AG20443 (cell line): Measurements from ENCODE around the gene SDK1.
"Not testable (repeated sequence)": the region's sequence is repeated elsewhere in the genome, so short reads cannot be mapped to it uniquely, and the experiment has no call there.

ENCODE experiments used
- DNase-seq: peaks from one replicate; pipeline ENCODE4 v3.0.0; 2012; ENCODE audit warnings: low spot score, mixed read lengths

Gene SDK1

DNA sequence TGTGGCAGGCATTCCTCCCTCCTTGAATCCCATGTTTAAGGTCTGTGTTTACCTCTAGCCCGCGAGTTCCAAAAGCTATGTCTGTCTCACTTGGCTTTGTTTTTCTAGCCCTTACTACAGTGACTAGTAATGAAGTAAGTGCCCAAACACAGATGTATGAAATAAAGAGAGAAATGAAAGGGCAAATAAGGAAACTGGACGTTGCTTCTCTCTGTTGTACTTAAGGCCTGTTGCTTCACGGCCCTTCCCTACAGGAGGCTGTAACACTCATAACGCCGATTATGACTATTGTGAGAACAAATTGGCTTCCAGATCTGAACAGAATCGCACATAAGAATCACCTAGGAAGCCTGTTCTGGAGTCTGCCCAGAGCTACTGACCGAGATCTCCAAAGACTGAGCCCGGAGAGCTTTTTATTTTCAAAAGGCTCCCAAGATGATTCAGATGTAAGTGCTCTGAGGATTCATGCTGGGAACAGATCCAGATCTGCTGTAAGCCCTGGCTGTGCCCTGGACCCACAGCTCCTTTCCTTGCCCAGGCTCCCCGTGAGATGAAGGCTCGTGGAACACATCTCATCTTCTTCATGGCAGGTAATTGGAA is 432.6 kb downstream of the SDK1 start:
- no peak for DNase-seq

DNA sequence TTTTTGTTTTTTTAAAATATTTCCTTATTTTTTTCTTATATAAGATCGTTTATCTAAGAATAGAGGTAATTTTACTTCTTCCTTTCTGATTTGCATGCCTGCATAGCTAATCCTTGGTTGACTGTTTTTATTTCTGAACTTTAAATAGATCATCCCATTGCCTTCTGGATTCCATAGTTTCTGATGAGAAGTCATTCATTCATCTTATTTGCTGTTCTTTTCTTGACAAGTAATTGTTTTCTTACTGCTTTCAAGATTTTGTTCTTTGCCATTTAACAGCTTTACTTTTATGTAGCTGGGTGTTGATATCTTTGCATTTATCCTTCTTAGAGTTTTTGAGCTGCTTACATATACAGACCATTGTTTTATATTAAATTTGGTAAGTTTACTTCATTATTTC is 437.9 kb downstream of the SDK1 start:
- DNase-seq: no peak

DNA sequence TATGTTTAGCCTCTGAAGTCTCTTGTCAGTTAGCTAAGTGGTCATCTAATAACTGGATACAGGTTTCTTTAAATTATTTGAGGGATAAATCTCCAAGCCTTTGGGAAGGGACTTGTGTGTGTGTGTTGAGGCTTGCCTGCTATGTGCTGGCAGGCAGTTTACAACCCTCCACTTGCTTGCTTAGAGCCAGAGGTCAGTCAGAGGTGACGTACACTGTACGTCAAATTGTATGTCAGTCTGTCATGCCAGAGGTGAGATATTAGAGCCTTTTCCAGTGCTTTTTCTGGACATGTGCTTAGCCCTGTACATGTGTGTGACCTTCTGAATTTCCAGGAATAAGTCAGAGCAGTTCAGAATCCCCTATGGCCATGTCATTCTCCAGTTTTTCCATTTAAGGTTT is 438.9 kb downstream of the SDK1 start:
- DNase-seq: no peak

DNA sequence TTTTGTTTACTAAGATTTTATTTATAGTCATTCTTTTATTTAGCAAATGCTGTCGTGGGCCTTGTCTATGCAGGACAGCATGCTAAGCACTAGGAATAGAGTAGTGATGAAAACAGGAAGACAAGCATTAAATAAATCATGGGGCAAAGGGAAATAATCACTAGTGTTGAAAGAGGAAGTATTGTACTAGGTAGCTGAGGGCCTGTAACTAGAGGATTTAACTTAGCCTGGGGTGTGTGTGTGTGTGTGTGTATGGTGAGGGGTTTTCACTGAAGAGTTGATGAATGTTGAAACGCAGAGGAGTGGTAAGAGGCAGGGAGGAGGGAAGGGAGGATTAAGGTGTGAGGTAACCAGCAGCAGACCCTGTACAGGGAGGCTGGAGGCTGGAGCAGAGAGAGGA is 446.4 kb downstream of the SDK1 start:
- DNase-seq: no peak

DNA sequence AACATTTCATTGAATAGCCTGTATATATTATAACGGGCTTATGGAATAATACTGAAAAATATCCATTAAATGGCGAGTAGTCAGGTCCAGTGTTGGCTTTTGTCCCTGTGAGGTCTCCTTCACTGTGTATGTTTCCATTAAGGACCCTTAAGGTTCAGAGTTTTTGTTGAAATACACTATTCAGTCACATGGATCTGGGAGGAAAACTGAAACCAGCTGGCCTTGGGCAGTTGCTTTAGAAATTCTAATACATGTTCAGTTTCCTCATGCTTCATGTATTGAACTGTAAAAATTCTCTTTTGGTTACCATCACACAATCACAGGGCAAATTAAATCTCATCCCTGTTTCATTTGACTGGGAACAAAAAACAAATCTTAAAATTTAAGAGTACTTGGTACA is 447.3 kb downstream of the SDK1 start:
- no peak for DNase-seq

DNA sequence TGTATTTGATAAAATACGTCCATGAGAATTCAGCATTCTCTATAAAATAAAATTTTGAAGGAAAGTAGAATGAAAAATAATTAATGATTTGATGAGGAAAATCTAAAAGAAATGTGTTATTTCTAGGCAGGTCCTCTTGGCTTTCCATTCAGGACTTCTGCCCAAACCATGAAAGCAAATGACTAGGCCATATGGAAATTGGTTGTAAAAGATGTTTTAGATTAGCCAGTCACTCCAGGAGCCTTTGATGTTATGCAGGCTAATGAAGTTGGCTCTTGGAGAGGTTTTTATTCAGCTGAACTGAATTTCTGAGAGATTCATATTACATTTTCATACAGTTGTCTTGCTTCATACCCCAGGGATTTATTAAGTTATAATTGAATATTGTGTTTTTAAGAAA is 452.8 kb downstream of the SDK1 start:
- no peak for DNase-seq

DNA sequence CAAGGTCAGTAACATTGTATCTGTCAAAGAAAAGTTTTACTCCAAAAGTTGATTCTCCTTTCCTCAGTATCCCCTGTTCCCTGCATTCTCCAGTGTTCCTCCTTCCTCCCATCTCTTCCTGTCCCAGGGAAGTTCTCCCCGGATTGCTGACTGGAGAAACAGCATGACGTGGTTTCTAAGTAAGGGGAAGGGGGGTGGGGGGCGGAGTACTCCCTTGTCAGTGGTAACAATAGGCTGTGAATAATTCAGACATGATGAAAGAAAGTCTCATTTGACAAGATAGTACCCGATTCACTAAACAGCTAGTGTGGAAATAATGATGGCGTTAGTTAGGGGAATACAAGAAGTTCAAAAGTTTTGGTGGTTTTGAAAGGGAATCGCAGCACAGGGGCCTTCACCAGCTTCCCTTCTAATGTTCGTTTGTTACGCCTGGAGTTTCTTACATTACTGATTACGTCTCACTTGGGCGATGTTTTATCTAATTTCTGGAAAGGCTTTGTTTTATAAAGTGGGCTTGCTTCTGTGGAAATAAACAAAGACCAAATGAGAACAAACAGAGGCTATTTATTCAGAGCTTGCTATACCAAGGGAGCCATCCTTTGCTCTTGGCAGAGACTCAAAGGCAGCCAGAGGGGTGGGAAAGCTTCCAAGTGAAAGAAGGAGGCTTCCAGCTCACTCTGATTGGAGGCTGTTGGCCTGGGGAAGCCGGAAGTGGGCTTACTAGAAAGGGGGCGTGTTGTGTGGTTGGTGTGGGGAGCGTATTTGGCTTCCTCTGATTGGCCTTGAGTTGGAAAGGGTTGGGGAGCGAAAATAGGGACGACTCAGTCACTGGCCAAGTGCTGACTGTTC is 453.7 kb downstream of the SDK1 start:
- no peak for DNase-seq

DNA sequence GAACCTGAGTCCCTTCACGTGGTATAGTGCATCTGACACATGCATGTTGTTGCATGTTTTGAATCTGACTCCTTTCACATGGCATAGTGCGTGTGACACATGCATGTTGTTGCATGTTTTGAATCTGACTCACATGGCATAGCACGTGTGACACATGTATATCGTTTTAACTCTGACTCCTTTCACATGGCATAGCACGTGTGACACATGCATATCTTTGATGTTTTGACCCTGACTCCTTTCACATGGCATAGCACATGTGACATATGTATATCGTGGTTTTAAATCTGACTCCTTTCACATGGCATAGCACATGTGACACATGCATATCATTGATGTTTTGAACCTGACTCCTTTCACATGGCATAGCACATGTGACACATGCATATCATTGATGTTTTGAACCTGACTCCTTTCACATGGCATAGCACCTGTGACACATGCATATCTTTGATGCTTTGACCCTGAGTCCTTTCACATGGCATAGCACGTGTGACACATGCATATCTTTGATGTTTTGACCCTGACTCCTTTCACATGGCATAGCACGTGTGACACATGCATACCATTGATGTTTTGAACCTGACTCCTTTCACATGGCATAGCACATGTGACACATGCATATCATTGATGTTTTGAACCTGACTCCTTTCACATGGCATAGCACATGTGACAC is 454.9 kb downstream of the SDK1 start:
- DNase-seq: not testable (repeated sequence)

DNA sequence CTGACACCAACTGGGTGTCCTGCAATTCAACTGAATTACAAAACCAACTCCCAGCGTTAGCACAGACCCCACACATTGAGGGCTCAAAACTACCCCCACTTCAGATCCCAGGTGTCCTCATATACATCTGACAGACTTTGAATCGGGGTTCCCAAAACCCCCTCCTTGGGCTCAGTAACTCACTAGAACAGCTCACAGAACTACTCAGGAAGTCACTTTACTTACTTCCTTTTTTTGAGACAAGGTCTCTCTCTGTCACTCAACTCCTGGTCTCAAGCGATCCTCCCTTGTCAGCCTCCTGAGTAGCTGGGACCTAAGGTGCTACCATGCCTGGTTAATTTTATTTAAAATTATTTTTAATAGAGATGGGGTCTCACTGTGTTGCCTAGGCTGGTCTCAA is 456.0 kb downstream of the SDK1 start:
- DNase-seq: no peak

DNA sequence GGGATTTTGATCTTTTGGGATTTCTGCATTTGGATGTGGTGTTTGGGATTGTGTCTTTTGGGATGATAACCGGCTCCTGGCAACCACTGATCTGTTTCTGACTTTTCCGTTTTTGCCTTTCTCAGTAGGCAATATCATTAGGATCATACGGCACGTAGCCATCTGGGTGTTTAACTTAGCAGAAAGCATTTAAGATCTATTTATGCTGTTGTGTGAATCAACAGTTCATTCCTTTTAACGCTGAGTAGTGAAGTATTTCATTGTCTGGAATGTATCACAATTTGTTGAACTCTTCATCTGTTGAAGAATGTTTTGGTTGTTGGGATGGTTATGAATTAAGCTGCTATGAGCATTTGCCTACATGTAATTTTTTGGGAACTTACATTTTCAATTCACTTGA is 459.6 kb downstream of the SDK1 start:
- no peak for DNase-seq

DNA sequence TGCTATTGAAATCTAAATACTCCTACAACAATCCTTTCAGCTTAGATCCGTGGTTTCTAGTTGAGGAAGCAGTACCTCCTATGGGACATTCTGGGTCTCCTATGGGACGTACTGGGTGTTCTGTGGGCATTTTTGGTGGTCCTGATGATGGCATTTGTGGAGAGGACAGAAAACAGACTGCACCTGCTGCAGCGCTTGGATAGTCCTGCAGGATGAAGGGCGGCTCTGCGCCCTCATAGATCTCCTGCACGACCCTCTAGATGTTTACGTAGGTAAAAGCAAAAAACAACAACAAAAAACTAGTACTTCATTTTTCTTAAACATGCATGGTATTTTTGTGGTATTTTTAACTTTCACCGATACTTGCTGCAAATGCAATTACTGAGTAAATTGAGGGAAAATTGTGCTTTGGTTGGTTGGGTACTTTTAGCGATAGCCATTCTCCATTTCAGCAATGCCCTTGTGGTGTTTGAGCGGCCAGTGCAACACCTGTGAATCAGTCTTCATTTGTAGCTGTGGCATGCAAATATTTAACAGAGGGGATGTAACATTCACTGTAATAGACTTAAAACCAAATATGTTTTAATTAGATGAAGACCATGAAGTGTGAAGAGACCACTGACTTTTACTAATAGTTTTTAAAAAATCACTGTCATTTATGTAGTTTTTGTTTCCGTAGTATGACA is 461.2 kb downstream of the SDK1 start:
- DNase-seq: no peak

DNA sequence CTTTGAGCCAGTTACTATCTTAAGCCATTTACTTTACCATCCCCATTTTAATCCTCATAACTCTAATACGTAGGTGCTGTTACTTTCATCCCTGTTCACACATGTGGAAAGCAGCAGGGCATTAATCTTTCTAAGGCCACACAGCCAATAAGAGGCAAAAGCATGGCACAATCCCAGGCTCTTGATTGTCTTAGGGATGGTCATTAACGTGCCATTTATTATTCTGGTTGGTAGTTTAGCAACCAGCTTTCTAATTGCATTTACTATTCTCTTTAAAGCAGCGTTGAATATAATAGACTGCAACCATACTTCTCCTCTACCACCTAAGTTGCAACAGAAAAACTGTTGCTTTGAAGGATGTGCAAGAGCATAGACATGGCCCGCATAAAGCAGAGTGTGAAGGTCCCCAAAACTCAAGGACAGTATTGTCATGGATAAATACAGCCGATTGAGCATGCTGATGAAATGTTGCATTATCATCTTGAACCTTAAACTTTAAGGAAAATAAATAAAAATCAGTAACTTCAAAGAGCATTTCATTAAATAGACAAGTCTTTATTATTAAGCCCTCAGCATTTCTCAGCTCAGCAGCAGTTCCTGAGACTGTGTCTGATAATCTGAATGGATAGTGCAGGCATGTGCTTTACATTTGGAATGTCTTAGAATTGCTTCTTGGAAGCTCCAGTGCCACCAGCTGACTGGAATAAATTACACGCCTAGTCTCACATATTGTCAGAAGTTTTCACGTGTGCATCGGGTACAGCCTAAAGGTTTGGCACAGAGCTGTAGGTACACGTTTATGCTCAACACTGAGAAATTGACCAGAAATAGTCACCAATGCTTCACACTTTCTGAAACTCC is 467.1 kb downstream of the SDK1 start:
- no peak for DNase-seq

DNA sequence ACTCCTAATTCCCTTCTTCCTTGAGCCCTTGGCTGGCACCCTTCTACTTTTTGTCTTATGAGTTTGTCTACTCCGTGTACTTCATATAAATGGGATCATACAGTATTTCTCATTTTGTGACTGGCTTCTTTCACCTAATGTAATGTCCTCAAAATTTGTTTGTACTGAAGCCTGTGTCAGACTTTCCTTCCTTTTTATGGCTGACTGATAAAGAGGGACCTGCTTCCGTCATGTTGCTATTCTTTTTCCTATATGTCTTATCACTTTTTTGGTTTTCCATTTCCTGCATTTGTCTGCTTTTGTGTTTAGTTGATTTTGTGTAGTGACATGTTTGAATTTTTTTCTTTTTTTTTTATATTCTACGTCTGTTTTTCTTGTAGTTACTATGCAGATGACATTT is 470.9 kb downstream of the SDK1 start:
- no peak for DNase-seq

DNA sequence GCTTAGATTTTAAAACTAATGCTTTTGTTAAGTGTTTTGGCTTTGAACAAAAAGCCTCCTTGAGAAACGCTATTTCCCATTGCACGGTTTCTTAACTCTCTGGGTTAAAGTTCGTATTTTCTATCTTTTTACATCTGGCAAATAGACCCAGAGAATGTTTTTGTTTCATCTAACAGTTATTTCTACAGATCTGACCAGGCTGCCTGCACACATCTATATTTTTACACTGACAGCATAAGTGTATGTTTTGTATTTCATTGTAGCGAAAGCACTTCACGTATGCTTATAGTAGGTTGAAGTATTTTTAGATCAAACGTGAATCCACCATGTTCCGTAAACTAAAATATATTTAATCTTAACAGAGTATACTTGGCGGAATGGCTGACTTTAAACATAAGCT is 477.3 kb downstream of the SDK1 start:
- no peak for DNase-seq

DNA sequence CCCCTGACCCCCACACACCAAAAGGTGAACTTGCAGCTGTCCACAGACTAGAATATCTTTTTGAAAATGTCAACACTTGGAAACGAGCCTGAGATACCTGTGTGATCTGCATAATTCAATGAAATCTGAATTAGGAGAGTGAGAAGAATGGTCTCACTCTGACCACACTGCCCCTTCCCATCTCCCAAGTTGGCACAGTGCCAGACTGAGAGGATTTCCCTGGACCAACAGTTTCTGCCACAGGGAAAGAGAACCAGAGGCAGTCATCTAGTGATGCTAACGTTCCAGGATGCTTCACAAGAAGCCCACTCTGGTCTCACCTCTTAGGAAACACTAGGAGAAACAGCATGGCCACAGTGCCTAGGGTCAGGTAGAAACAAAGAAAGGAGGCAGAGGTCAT is 479.0 kb downstream of the SDK1 start:
- DNase-seq: no peak

DNA sequence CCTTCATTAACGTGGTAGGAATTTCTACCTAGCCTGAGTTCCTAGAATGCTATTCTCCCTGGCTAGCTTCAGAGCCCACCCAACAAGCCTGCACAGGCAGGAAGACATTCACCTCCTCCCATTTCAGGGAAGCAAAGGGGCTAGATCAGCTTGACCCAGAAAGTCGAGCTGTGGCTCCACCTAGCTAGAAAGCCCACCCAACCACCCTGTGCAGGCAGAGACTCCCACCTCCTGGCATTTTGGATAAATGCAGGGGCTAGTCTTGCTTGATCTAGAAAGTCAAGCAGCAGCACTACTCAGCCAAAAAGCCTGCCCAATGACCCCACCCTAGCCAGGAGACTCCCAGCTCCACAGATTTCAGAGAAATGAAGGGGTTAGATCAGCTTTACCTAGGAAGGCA is 479.5 kb downstream of the SDK1 start:
- no peak for DNase-seq

DNA sequence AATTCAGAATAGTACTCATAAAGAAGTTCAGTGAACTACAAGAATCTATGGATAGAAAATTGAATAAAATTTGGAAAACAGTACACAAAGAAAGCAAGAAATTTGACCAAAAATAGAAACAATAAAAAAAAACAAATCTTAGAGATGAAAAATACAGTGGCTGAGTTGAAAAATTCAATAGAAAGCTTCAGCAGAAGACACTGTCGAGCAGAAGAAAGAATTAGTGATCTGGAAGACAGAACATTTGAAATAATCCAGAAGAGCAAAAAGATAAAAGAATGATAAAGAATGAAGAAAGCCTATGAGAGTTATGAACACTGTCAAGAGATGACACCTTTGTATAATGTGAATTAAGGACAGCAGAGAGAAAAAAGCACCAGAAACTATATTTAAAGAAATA is 480.6 kb downstream of the SDK1 start:
- no peak for DNase-seq

DNA sequence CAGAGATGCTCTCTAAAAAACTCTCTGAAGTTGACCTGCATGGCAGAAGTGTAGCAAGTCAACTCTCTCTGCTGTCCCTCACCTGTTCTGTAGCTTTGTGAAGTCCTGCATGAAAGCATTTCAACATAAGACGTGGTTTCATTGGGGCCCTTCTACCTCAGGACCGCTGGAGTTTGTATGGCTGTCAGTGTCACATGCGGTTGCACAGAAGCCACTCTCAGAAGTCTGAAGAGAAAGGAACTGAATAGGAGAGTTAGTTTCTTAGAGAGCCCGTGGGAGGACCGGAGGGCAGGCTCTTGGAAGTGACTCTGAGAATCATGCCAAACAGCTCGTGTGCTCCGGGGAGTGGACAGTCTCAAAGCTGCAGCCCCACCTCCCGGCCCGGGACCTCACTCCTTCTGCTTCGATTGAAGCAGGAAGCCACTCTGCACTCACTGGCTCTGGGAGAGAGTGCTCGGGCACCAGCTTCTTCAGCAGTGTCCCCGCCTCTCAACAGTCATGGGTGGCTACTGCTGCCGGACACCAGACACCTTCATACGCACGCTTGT is 486.7 kb downstream of the SDK1 start:
- DNase-seq: no peak

DNA sequence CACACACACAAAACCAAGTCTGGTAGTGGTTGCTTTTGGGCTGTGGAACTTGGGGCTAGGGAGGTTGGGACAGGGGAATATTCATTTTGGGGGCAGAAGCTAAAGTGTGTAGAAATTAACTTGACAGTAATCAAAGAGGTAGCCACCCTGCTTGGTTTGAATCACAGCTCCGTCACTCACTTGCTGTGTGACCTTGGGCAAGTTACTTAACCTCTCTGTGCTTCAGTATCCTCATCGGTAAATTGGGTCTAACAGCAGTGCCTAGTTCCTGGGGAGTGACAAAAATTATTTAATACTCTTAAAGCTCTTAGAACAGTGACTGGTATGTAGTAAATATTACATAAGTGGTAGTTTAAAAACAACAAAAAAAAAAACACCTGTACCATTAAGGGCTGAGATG is 489.8 kb downstream of the SDK1 start:
- no peak for DNase-seq

DNA sequence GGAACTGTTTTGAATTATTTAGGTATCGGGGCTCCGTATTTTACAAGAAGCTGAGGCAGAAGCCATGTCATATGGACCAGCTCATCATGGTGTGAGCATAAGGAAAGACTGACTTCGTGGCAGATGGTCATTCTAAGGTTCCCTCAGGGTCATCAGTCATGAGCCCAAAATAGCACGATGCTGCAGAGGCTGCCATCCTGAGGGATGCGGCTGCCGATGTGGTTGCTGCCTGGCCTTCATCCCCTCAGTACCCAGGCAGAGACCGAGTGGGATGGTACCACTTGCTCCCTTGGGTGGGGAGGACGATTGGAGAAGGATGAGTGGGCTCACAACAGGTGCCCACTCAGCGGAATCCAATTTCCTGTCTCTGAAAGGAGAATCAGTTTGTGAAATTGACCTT is 490.3 kb downstream of the SDK1 start:
- DNase-seq: no peak

DNA sequence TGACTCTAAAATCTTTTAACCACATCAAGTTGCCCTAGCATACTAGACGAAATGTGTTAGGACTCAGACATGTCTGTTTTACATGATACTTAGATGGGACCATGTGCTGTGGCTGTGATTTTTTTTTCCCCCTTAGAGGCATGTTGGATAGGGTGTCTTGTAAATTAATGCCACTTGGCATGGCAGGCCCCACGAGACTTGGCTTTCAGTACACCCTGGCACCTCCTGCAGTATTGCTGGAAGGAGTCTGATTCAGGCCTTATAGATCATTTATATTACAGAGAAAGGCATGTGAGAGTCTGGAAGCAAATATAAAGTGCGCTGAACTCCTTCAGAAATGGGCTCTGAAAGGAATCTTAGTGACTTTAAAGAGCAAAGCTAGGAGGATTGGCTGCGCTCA is 494.1 kb downstream of the SDK1 start:
- no peak for DNase-seq

DNA sequence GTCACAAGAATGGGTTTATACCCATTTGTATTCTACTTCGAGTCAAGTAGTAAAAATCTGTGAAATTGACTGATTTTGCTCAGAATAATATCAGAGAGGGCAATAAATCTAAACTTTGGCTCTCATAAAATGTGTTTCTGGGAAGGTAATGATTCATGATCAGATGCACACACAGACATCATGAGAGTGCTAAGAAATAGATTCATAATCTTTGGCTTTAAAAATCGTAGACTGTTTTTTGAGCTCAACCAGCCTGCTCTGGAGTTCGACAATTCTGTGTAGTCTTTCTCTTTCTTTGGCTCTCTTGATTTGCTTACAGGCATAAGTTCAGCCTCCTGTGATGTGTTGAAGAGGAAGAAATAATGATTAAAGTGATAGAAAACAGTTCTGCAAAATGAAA is 494.7 kb downstream of the SDK1 start:
- DNase-seq: no peak
